ENCODE data around the gene NAV3. TPM values are rescaled to one million over a fixed set of nuclear protein-coding genes. Genes with fewer than 3 reads are reported as not detected.

NAV3 gene
- polyA plus RNA-seq, 1 donor from 2014 or later, result 36.9 TPM

DNA sequence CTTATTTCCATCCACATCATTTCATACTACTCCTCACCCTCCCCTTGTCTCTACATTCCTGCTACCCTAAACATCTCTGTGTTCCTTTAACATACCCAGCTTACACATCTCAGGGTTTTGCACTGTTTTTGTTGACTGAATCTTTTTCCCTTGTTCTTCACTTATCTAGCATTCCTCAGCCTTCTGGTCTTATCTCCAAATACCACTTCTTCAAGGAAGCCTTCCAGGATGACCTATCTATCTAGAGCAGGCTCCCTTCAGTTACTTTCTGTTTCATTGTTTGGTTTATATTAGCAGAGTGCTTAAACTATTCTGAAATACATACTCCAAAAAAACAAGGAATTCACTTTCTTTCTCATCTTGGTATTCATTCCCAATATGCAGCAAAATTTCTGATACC is 353.1 kb downstream of the NAV3 start:
- no peaks in the 10 kb centered on the region for H3K36me3 ChIP-seq (ENCODE audit: insufficient read depth, low read length)
- H3K9me3 ChIP-seq (ENCODE audit: low read length), result no peaks in the 10 kb centered on the region
- H4K20me1 ChIP-seq (ENCODE audit: insufficient read depth), result no peaks in the 10 kb centered on the region
- no peaks in the 10 kb centered on the region for H3K27me3 ChIP-seq (ENCODE audit: insufficient read depth, low read depth, low read length)
- TF ChIP-seq EZH2 (IDR thresholded peaks at IDR 0.05; ENCODE audit: borderline replicate concordance, insufficient read depth, low read length, poor library complexity, severe bottlenecking) (no peak), RAD21 (conservative IDR thresholded peaks at IDR 0.05) (no peak)
- H3K27ac ChIP-seq (ENCODE audit: low read length), result no peak overlapping the region
- H3K9me2 ChIP-seq (ENCODE audit: insufficient read depth, low read length), result no peaks in the 10 kb centered on the region
- no peaks in the 10 kb centered on the region for H3F3A ChIP-seq (ENCODE audit: insufficient read depth, low read length, poor library complexity, severe bottlenecking)
- no peaks in the 10 kb centered on the region for H3K79me2 ChIP-seq (replicated peaks; ENCODE audit: insufficient read depth, low read length)
- no peak overlapping the region for H3K4me2 ChIP-seq (ENCODE audit: low read length)
- H3K9ac ChIP-seq (ENCODE audit: low read length), result no peak overlapping the region
- H2AFZ ChIP-seq (ENCODE audit: low read depth, low read length), result no peak overlapping the region
- no peak overlapping the region for H3K4me3 ChIP-seq (ENCODE audit: low read length)

DNA sequence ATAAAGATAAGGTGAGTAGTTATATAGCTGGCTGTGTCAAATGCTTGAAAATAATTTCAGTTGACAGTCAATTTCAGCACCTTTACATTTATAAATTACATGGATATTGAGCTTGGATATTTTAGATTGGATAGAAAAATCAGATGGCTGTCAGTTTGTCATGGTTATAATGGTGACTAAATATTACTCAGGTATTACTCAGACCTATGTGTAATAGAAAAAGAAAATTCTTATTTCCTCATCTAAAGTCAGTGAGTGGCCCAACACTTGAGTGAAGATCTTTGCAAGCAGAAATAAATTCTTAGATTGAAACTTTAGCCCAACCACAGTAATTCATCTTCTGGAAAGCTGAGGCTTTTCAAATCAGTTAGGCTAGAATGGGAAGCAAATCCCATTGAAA is 354.4 kb downstream of the NAV3 start:
- Histone ChIP-seq H3K27me3 (ENCODE audit: insufficient read depth, low read depth, low read length) (no peaks in the 10 kb centered on the region), H3K36me3 (ENCODE audit: insufficient read depth, low read length) (no peaks in the 10 kb centered on the region), H3K4me3 (ENCODE audit: low read length) (no peak overlapping the region), H2AFZ (ENCODE audit: low read depth, low read length) (no peak overlapping the region), H3F3A (ENCODE audit: insufficient read depth, low read length, poor library complexity, severe bottlenecking) (no peaks in the 10 kb centered on the region), H3K9ac (ENCODE audit: low read length) (no peak overlapping the region), H3K27ac (ENCODE audit: low read length) (no peak overlapping the region), H4K20me1 (ENCODE audit: insufficient read depth) (no peaks in the 10 kb centered on the region), H3K4me2 (ENCODE audit: low read length) (no peak overlapping the region), H3K9me3 (ENCODE audit: low read length) (no peaks in the 10 kb centered on the region), H3K79me2 (replicated peaks; ENCODE audit: insufficient read depth, low read length) (no peaks in the 10 kb centered on the region), H3K9me2 (ENCODE audit: insufficient read depth, low read length) (no peaks in the 10 kb centered on the region)
- TF ChIP-seq RAD21 (conservative IDR thresholded peaks at IDR 0.05) (no peak), POLR2AphosphoS5 (IDR thresholded peaks at IDR 0.05) (no peak), EP300 (conservative IDR thresholded peaks at IDR 0.05; ENCODE audit: poor library complexity, severe bottlenecking) (no peak), SMC3 (conservative IDR thresholded peaks at IDR 0.05; ENCODE audit: poor library complexity) (no peak), TAF1 (IDR thresholded peaks at IDR 0.05; ENCODE audit: low read depth) (no peak)
- TF ChIP-seq, protein P1, sequence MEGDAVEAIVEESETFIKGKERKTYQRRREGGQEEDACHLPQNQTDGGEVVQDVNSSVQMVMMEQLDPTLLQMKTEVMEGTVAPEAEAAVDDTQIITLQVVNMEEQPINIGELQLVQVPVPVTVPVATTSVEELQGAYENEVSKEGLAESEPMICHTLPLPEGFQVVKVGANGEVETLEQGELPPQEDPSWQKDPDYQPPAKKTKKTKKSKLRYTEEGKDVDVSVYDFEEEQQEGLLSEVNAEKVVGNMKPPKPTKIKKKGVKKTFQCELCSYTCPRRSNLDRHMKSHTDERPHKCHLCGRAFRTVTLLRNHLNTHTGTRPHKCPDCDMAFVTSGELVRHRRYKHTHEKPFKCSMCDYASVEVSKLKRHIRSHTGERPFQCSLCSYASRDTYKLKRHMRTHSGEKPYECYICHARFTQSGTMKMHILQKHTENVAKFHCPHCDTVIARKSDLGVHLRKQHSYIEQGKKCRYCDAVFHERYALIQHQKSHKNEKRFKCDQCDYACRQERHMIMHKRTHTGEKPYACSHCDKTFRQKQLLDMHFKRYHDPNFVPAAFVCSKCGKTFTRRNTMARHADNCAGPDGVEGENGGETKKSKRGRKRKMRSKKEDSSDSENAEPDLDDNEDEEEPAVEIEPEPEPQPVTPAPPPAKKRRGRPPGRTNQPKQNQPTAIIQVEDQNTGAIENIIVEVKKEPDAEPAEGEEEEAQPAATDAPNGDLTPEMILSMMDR (IDR thresholded peaks at IDR 0.05; ENCODE audit: poor library complexity, severe bottlenecking), result no peak

DNA sequence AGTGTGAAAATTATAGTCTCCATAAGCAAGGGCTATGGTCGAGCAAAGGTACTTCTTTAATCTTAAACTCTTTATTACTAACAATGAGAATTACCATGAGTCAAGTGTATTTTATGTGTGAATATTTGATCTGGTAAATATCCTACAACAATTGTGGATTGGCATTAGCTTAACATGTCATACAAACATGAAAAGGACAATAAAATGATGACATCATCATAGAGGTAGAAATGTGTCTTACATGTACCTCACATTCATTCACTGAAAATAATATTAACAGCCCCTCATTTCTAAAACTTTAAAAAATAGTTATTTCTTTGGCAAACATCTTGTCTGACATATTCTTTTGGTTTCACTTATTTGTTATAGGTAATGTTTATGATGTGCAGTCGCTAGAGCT is 355.0 kb downstream of the NAV3 start:
- H3K27ac ChIP-seq (ENCODE audit: low read length), result no peak overlapping the region
- no peak overlapping the region for H3K4me3 ChIP-seq (ENCODE audit: low read length)
- no peaks in the 10 kb centered on the region for H3K9me2 ChIP-seq (ENCODE audit: insufficient read depth, low read length)
- H3K9me3 ChIP-seq (ENCODE audit: low read length), result no peaks in the 10 kb centered on the region
- no peaks in the 10 kb centered on the region for H4K20me1 ChIP-seq (ENCODE audit: insufficient read depth)
- H3K4me2 ChIP-seq (ENCODE audit: low read length), result no peak overlapping the region
- H3F3A ChIP-seq (ENCODE audit: insufficient read depth, low read length, poor library complexity, severe bottlenecking), result no peaks in the 10 kb centered on the region
- H3K36me3 ChIP-seq (ENCODE audit: insufficient read depth, low read length), result no peaks in the 10 kb centered on the region
- no peak overlapping the region for H3K9ac ChIP-seq (ENCODE audit: low read length)
- H2AFZ ChIP-seq (ENCODE audit: low read depth, low read length), result no peak overlapping the region
- H3K27me3 ChIP-seq (ENCODE audit: insufficient read depth, low read depth, low read length), result no peaks in the 10 kb centered on the region
- TF ChIP-seq EP300 (conservative IDR thresholded peaks at IDR 0.05; ENCODE audit: poor library complexity, severe bottlenecking) (no peak), SMC3 (conservative IDR thresholded peaks at IDR 0.05; ENCODE audit: poor library complexity) (no peak), TAF1 (IDR thresholded peaks at IDR 0.05; ENCODE audit: low read depth) (no peak), RAD21 (conservative IDR thresholded peaks at IDR 0.05) (no peak), EZH2 (IDR thresholded peaks at IDR 0.05; ENCODE audit: borderline replicate concordance, insufficient read depth, low read length, poor library complexity, severe bottlenecking) (no peak), POLR2AphosphoS5 (IDR thresholded peaks at IDR 0.05) (no peak), MXI1 (conservative IDR thresholded peaks at IDR 0.05; ENCODE audit: poor library complexity, severe bottlenecking) (no peak)
- TF ChIP-seq, protein P2, sequence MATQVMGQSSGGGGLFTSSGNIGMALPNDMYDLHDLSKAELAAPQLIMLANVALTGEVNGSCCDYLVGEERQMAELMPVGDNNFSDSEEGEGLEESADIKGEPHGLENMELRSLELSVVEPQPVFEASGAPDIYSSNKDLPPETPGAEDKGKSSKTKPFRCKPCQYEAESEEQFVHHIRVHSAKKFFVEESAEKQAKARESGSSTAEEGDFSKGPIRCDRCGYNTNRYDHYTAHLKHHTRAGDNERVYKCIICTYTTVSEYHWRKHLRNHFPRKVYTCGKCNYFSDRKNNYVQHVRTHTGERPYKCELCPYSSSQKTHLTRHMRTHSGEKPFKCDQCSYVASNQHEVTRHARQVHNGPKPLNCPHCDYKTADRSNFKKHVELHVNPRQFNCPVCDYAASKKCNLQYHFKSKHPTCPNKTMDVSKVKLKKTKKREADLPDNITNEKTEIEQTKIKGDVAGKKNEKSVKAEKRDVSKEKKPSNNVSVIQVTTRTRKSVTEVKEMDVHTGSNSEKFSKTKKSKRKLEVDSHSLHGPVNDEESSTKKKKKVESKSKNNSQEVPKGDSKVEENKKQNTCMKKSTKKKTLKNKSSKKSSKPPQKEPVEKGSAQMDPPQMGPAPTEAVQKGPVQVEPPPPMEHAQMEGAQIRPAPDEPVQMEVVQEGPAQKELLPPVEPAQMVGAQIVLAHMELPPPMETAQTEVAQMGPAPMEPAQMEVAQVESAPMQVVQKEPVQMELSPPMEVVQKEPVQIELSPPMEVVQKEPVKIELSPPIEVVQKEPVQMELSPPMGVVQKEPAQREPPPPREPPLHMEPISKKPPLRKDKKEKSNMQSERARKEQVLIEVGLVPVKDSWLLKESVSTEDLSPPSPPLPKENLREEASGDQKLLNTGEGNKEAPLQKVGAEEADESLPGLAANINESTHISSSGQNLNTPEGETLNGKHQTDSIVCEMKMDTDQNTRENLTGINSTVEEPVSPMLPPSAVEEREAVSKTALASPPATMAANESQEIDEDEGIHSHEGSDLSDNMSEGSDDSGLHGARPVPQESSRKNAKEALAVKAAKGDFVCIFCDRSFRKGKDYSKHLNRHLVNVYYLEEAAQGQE (IDR thresholded peaks at IDR 0.05; ENCODE audit: borderline replicate concordance), result no peak
- TF ChIP-seq, protein P1 (IDR thresholded peaks at IDR 0.05; ENCODE audit: poor library complexity, severe bottlenecking), result no peak
- H3K79me2 ChIP-seq (replicated peaks; ENCODE audit: insufficient read depth, low read length), result no peaks in the 10 kb centered on the region

Measured in neural cell (in vitro differentiated cells).